Kidney (tissue), 14 donors: ENCODE data around the gene AGBL4. TPM values are rescaled to one million over a fixed set of nuclear protein-coding genes. Genes with fewer than 3 reads are reported as not detected.

Source experiments
- DNase-seq, 5 donors: peaks; one replicate each; pipeline ENCODE4 v3.0.0-alpha.2; 2013 to 2020
- FAIRE-seq: peaks from 2 replicates; lab custom pipeline; 2012; peaks lifted over from hg19 to GRCh38; lab: Jason Lieb, UNC
- H3K27ac ChIP-seq, 2 donors: one replicate each; pipeline ENCODE4 v1.7.0; 2013; ENCODE audit warnings: low read depth in 2 of 2, low read length in 2 of 2, inconsistent platforms in 1 of 2
- H3K27me3 ChIP-seq: one replicate; pipeline ENCODE4 v1.7.1; 2013; ENCODE audit warnings: low read length, inconsistent platforms; ENCODE audit not compliant: control insufficient read depth, insufficient read depth
- H3K36me3 ChIP-seq, 3 donors: one replicate each; pipeline versions ENCODE4 v1.7.0 to v1.7.1; 2013; ENCODE audit warnings: low read length in 3 of 3, control low read depth in 1 of 3, inconsistent platforms in 1 of 3; ENCODE audit not compliant: insufficient read depth in 3 of 3, control insufficient read depth in 2 of 3
- H3K4me1 ChIP-seq, 3 donors: one replicate each; pipeline versions ENCODE4 v1.7.0 to v1.7.1; 2013; ENCODE audit warnings: low read length in 3 of 3, inconsistent platforms in 1 of 3, low read depth in 1 of 3; ENCODE audit not compliant: control insufficient read depth in 2 of 3, insufficient read depth in 2 of 3
- H3K4me3 ChIP-seq, 3 donors: one replicate each; pipeline versions ENCODE4 v1.7.0 to v1.8.1; 2013; ENCODE audit warnings: low read length in 3 of 3, control low read depth in 1 of 3, inconsistent platforms in 1 of 3
- H3K9ac ChIP-seq, 3 donors: one replicate each; pipeline versions ENCODE4 v1.7.0 to v1.7.1; 2013; ENCODE audit warnings: low read length in 3 of 3, control low read depth in 1 of 3, inconsistent platforms in 1 of 3
- H3K9me3 ChIP-seq, 3 donors: one replicate each; pipeline versions ENCODE4 v1.7.0 to v1.7.1; 2013; ENCODE audit warnings: low read length in 3 of 3, control low read depth in 1 of 3, inconsistent platforms in 1 of 3; ENCODE audit not compliant: control insufficient read depth in 2 of 3, insufficient read depth in 1 of 3
- CTCF ChIP-seq: IDR thresholded peaks from 3 replicates; pipeline ENCODE4 v1.5.1; 2012; ENCODE audit warnings: mild to moderate bottlenecking, moderate library complexity, borderline replicate concordance; ENCODE audit not compliant: insufficient read depth; ENCODE audit errors: extremely low read depth
- intact Hi-C: fragments of 100-400 bp; cut with DNase I; formaldehyde crosslinking; loops from one replicate; pipeline ENCODE4 v1.11.1; 2022
- polyA plus RNA-seq: library from polyadenylated mRNA; stranded (reverse); fragments of 350-450 nt; fragmentation: Illumina TruSeq; extraction: RNeasy Lipid Tissue Mini Kit (QIAGEN cat#74804); gene quantifications from one replicate; pipeline ENCODE4 v1.2.3, GENCODE V29; 2014; ENCODE audit warnings: low read depth, low replicate concordance; ENCODE audit not compliant: insufficient read depth
- total RNA-seq: library from RNA; stranded (reverse); fragmentation: NEBNext Ultra II Directional; extraction: Animal tissue kit (Norgen Biotek cat#: 25700); gene quantifications from one replicate; pipeline ENCODE4 v1.2.1, GENCODE V29; 2021
- donor health status: control.
- donor health status: control.
- donor health status: control.
- donor health status: control.
- donor health status: control.
- donor health status: DM: yes; HTN: yes; CAD: no.
- donor health status: Normal renal cell carcinoma (clear cell type).

Gene AGBL4
- total and polyA plus RNA-seq, 2 donors from 2014 or later, result 1.5 to 2.7 TPM

- H3K36me3 ChIP-seq, result no peaks in the 10 kb centered on the region
- intact Hi-C loops, result no loop called here
- H3K4me3 ChIP-seq, result peak overlapping the region in 1 of 3 donors; percentile 1
- no peaks in the 10 kb centered on the region for H3K9me3 ChIP-seq
- no peak for TF ChIP-seq CTCF
- H3K9ac ChIP-seq, result peak overlapping the region in 1 of 3 donors; percentile 51
- no peak for FAIRE-seq
- peak overlapping the region; percentile 79 for H3K27ac ChIP-seq
- H3K27me3 ChIP-seq, result no peaks in the 10 kb centered on the region
- DNase-seq, result peak in 2 of 5 donors; percentile 23 to 31
- H3K4me1 ChIP-seq, result peaks cover 0 to 35% (median 23%) of the 10 kb centered on the region in 3 donors
Observed at GRCh38 chr1:48686159-48686558, 1337.6 kb downstream of the AGBL4 start.

- FAIRE-seq (no peak), DNase-seq (no peak)
- no peak for TF ChIP-seq CTCF
- Histone ChIP-seq H3K9me3 (no peaks in the 10 kb centered on the region), H3K27me3 (no peaks in the 10 kb centered on the region), H3K9ac (no peak overlapping the region), H3K36me3 (no peaks in the 10 kb centered on the region), H3K4me3 (no peak overlapping the region), H3K27ac (no peak overlapping the region), H3K4me1 (peaks cover 0 to 51% (median 34%) of the 10 kb centered on the region in 3 donors)
- intact Hi-C loops, result no loop called here
Observed at GRCh38 chr1:48684381-48684780, 1339.4 kb downstream of the AGBL4 start.

- no peaks in the 10 kb centered on the region for H3K27me3 ChIP-seq
- TF ChIP-seq CTCF, result no peak
- H3K9ac ChIP-seq, result no peak overlapping the region
- H3K9me3 ChIP-seq, result no peaks in the 10 kb centered on the region
- DNase-seq, result no peak
- intact Hi-C loops, result no loop called here
- no peak for FAIRE-seq
- H3K27ac ChIP-seq, result no peak overlapping the region
- H3K4me3 ChIP-seq, result no peak overlapping the region
- H3K4me1 ChIP-seq, result peaks cover 0 to 56% (median 40%) of the 10 kb centered on the region in 3 donors
- no peaks in the 10 kb centered on the region for H3K36me3 ChIP-seq
Observed at GRCh38 chr1:48683839-48684238, 1339.9 kb downstream of the AGBL4 start.
